ENCODE results near the gene EPN3.

GRCh38 chr17:50558091-50558490, 25.6 kb downstream of the EPN3 start:
- no peak for TF ChIP-seq CTCF (IDR thresholded peaks at IDR 0.05)
- no peak for TF ChIP-seq POLR2A (IDR thresholded peaks at IDR 0.05)

Data from heart left ventricle (tissue), 13 donors.